GM13976 (cell line): ENCODE measurements around the gene FRMD4A.

Experiments
- DNase-seq: peaks from one replicate; pipeline ENCODE4 v3.0.0; 2012; ENCODE audit warnings: low spot score
- in situ Hi-C: fragments of 300-500 bp; cut with MboI; formaldehyde crosslinking; loops from one replicate; pipeline ENCODE4 v1.12.0; 2022; ENCODE audit warnings: low sequenced_read_pairs, mixed read lengths, inconsistent platforms; ENCODE audit not compliant: unreplicated experiment
- TF ChIP-seq, protein P1 (sequence below): IDR thresholded peaks from 2 replicates; pipeline ENCODE4 v1.5.1; 2012; ENCODE audit warnings: borderline replicate concordance, mild to moderate bottlenecking; ENCODE audit not compliant: insufficient read depth; ENCODE audit errors: extremely low read depth, missing control alignments, control extremely low read depth

The FRMD4A gene

DNA sequence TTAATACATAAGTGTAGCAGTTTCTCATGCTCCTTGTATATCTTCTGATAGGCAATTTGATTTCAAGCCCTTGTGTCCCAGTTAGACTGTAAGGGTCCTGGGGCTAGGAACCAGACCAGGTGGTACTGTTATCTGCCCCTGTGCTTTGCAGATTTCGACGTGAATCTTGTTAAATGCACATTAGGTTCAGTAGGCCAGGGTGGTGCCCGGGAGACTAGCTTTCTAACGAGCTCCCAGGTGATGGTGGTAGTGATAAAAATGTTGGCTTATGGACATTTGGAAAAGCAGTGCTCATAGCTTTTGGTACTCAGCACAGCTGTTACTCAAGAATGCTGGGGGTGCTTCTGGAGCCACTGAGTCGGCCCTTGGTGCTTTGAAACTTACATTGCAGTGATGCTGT lies 679.8 kb downstream of the FRMD4A start:
- no peak for DNase-seq
- TF ChIP-seq, protein P1, sequence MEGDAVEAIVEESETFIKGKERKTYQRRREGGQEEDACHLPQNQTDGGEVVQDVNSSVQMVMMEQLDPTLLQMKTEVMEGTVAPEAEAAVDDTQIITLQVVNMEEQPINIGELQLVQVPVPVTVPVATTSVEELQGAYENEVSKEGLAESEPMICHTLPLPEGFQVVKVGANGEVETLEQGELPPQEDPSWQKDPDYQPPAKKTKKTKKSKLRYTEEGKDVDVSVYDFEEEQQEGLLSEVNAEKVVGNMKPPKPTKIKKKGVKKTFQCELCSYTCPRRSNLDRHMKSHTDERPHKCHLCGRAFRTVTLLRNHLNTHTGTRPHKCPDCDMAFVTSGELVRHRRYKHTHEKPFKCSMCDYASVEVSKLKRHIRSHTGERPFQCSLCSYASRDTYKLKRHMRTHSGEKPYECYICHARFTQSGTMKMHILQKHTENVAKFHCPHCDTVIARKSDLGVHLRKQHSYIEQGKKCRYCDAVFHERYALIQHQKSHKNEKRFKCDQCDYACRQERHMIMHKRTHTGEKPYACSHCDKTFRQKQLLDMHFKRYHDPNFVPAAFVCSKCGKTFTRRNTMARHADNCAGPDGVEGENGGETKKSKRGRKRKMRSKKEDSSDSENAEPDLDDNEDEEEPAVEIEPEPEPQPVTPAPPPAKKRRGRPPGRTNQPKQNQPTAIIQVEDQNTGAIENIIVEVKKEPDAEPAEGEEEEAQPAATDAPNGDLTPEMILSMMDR, result no peak
- in situ Hi-C loops, result loop anchor here (10.0 kb wide), 1 partner anchor 124 kb away; no protein-coding TSS in a partner anchor

DNA sequence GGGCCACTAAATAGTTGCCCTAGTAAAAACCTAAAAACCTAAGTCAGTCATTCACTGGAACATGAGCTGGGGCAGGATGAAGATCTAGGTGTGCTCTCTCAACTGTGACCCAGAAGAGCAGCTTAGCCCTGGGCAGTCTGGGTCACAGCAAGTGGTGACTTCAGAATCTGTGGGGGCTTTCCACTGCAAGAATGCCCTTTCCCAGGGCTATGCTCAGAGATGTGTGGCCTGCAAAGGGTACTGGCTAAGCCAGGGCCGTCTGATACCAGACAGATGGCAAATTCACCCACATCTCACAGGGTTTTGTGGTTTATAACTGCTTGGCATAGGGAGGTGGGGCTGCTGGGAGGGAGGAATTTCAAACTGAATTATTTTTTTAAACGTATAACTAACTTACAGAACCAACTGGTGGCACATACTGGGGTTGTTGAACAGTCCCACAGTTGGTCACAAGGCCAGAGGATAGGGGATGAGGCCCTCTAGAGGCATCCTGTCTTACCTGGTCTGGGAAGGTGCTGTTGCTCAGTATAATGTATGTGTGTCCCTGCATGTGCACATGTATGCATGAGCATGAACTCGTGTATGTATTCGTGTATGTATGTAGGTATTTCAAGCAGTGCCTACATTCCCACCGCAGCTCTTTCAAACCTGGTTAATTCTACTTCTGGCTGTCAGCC lies 680.7 kb downstream of the FRMD4A start:
- TF ChIP-seq, protein P1, result no peak
- in situ Hi-C loops, result loop anchor here (10.0 kb wide), 1 partner anchor 125 kb away; no protein-coding TSS in a partner anchor
- no peak for DNase-seq

DNA sequence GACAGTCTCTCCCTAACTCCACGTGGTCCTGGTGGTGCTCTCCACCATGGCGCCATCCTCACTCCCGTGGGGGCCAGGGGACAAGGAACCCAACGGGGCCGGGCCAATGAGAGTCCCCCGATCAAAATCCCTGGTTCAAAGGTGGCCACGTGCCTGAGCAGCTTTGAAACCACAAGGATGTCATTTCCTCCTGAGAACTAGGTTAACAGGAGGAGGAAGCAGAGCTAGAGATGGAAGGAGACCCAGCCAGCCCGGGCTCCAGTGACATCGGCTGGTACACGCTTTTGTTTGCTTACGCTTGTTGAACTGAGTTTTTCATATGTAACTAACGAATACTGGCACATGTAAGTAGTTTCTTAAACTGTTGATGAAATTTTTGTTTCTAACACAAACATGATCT lies 682.3 kb downstream of the FRMD4A start:
- in situ Hi-C loops, result no loop called here
- no peak for DNase-seq
- TF ChIP-seq, protein P1, result no peak

DNA sequence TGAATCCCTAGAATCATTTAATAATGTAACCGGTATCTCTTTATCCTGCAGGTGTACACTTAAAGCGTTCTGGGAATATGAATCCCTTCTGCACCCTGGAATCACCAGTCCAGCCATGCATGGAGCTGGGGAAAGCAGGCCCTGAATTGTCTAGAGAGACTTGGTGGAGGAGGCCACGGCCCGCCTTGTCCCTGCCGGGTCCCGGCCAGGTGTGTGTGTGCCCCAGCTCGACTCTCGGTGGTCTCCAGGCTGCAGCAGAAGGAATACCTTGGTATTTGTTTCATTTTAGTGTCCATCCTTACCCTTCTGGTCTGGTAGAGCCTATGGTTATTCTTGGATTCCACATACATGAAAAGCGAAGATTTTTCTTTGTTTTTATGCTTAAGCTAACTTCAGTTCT lies 685.9 kb downstream of the FRMD4A start:
- no peak for DNase-seq
- in situ Hi-C loops, result no loop called here
- TF ChIP-seq, protein P1, result no peak

DNA sequence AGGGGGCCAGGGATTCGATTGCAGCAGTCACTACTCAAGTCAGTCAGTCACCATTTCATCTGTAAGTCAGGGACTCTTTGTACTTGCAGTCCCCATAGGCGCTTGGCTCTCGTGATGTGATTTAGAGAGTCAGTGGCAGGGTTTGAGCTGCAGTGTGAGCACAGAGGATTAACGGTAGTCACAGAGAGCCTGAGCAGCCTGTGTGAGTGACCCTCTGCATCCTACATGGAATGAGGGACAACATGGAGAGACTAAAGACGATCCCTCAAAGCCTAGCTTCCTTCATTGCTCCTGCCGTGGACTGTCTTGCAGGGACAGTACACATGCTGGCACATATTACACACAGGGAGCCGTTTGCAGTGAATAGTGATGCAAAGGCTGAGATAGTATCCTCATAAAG lies 687.7 kb downstream of the FRMD4A start:
- no peak for DNase-seq
- in situ Hi-C loops, result no loop called here
- TF ChIP-seq, protein P1, result no peak

DNA sequence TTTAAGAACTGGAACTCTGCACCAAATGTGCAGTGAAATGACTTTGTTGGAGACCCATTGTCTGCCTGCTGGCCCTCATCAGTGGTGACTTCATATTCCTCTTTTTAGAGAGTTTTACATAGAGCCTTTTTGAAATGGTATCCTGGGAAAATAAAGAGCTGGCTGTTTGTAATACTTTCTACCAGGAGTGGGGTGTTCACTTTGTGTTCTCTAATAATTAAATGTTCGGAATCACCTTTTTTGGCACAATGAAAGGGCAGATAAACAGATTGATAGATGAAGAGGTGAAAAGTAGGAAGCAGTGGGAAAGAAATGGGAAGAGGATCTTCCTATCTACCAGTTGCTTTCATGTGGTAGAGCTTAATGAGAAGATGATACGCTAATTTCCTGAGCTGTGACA lies 688.4 kb downstream of the FRMD4A start:
- DNase-seq, result no peak
- in situ Hi-C loops, result no loop called here
- TF ChIP-seq, protein P1, result no peak
